Measurements from ENCODE around the gene RBM24. TPM values are rescaled to one million over a fixed set of nuclear protein-coding genes. Genes with fewer than 3 reads are reported as not detected.
A peak's percentile ranks its signal among the peaks of the same experiment; 100 is the strongest.

Gene RBM24
- total and polyA plus RNA-seq, 4 donors = 0.21 to 0.42 (median 0.28) TPM

DNA sequence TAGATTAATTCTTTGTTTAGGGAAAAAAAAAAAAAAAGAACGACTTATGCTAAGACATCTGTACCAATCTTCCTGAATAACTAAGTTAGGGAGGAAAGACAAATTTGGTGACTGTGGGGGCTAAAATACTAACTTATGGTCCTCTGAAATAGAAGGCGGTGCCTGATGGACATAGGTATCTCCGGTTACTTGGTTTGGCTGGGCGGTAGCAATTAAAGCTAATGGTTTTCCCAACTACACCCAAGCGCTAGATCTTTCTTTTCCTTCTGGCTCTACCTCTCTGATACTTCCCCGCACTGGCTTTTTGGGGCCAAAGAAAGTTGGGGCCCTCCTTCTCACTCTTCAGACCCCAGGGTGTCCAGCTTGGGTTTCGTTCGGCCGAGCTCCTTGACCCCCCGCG lies 1.0 kb upstream of the RBM24 start:
- Histone ChIP-seq H3K27me3 (ENCODE audit: control insufficient read depth in 4 of 4, insufficient read depth in 4 of 4, low read length in 3 of 4) (no peaks in the 10 kb centered on the region), H3K36me3 (ENCODE audit: control insufficient read depth in 4 of 4, insufficient read depth in 3 of 4, low read depth in 1 of 4, low read length in 3 of 4) (no peaks in the 10 kb centered on the region), H3K4me3 (ENCODE audit: low read depth in 1 of 3, low read length in 3 of 3) (no peak overlapping the region), H3K9ac (ENCODE audit: low read depth in 1 of 2, low read length in 2 of 2) (no peak overlapping the region), H3K4me1 (ENCODE audit: control insufficient read depth in 4 of 4, insufficient read depth in 4 of 4, low read length in 3 of 4) (peaks cover 0 to 8% (median 3%) of the 10 kb centered on the region in 4 donors), H3K9me3 (ENCODE audit: control insufficient read depth in 4 of 4, low read length in 3 of 4) (no peaks in the 10 kb centered on the region), H3K27ac (ENCODE audit: low read depth in 1 of 2, low read length in 2 of 2) (no peak overlapping the region)
- DNase-seq (ENCODE audit: low spot score) = no peak
- TF ChIP-seq JUND (IDR thresholded peaks at IDR 0.05) = no peak
- TF ChIP-seq YY1 (IDR thresholded peaks at IDR 0.05) = no peak
- TF ChIP-seq, protein P1, sequence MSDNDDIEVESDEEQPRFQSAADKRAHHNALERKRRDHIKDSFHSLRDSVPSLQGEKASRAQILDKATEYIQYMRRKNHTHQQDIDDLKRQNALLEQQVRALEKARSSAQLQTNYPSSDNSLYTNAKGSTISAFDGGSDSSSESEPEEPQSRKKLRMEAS (IDR thresholded peaks at IDR 0.05) = no peak
- WGBS = 69% methylated on average over 11 of the region's 11 CpGs

- H3K27ac ChIP-seq (ENCODE audit: low read depth in 1 of 2, low read length in 2 of 2) = no peak overlapping the region
- peaks cover 0 to 8% (median 3%) of the 10 kb centered on the region in 4 donors for H3K4me1 ChIP-seq (ENCODE audit: control insufficient read depth in 4 of 4, insufficient read depth in 4 of 4, low read length in 3 of 4)
- H3K27me3 ChIP-seq (ENCODE audit: control insufficient read depth in 4 of 4, insufficient read depth in 4 of 4, low read length in 3 of 4) = no peaks in the 10 kb centered on the region
- 17% methylated on average over 55 of the region's 55 CpGs for WGBS
- peak overlapping the region in 2 of 3 donors; percentile 60 to 80 for H3K4me3 ChIP-seq (ENCODE audit: low read depth in 1 of 3, low read length in 3 of 3)
- peak; percentile 38 for DNase-seq (ENCODE audit: low spot score)
- TF ChIP-seq SP1 (IDR thresholded peaks at IDR 0.05) = no peak
- TF ChIP-seq RAD21 (IDR thresholded peaks at IDR 0.05) = peak in 1 of 2 donors; percentile 20
- TF ChIP-seq RXRA (IDR thresholded peaks at IDR 0.05) = no peak
- TF ChIP-seq, protein P1 (IDR thresholded peaks at IDR 0.05) = no peak
- no peaks in the 10 kb centered on the region for H3K9me3 ChIP-seq (ENCODE audit: control insufficient read depth in 4 of 4, low read length in 3 of 4)
- no peaks in the 10 kb centered on the region for H3K36me3 ChIP-seq (ENCODE audit: control insufficient read depth in 4 of 4, insufficient read depth in 3 of 4, low read depth in 1 of 4, low read length in 3 of 4)
- H3K9ac ChIP-seq (ENCODE audit: low read depth in 1 of 2, low read length in 2 of 2) = peak overlapping the region in 1 of 2 donors; percentile 53
Measured at GRCh38 chr6:17280552-17281090, 540 bp upstream of the RBM24 start.

DNA sequence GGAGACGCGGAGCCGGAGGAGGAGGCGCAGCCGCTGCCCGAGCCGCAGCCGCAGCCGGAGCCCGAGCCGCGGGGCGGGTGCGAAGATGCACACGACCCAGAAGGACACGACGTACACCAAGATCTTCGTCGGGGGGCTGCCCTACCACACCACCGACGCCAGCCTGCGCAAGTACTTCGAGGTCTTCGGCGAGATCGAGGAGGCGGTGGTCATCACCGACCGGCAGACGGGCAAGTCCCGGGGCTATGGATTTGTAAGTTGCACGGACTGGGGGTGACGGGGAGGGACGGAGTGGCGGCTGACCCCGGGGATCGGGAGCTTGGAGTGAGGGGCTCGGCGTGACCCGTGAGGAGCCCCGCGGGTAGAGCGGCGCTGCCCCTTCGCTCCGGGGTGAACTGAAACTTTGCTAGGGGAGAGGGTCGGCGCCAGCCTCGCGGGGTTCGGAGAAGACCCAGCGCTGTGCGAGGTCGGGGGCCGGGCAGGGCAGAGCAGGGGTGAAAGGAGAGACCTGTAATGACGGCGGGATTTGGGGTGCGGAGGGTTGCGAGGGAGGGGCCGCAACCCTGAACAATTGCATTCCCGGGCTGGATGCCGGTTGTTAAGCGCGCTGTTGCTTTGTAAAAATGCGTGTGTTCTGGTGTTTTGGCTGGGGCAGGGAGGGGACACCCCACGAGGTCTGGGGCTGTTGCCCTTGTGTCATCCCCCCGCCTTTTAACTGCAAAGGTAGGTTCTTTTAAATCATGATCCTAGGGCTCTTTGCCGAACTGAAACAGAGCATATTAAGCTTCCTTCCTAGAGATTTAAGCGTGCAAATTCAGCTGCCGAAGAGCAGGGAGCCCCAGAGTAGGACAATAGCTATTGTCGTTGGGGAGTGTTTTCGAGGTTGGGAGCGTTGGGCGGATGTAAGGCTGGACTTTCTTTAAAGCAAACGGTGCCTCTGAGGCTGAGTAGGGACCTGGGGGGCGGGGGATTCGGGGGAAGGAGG lies 628 bp downstream of the RBM24 start:
- no peak overlapping the region for H3K27ac ChIP-seq (ENCODE audit: low read depth in 1 of 2, low read length in 2 of 2)
- no peaks in the 10 kb centered on the region for H3K9me3 ChIP-seq (ENCODE audit: control insufficient read depth in 4 of 4, low read length in 3 of 4)
- peak overlapping the region; percentile 10 to 71 for H3K9ac ChIP-seq (ENCODE audit: low read depth in 1 of 2, low read length in 2 of 2)
- H3K27me3 ChIP-seq (ENCODE audit: control insufficient read depth in 4 of 4, insufficient read depth in 4 of 4, low read length in 3 of 4) = no peaks in the 10 kb centered on the region
- WGBS = 6% methylated on average over 77 of the region's 77 CpGs
- peaks cover 0 to 8% (median 2%) of the 10 kb centered on the region in 4 donors for H3K4me1 ChIP-seq (ENCODE audit: control insufficient read depth in 4 of 4, insufficient read depth in 4 of 4, low read length in 3 of 4)
- no peak for DNase-seq (ENCODE audit: low spot score)
- peak overlapping the region; percentile 61 to 80 (median 79) for H3K4me3 ChIP-seq (ENCODE audit: low read depth in 1 of 3, low read length in 3 of 3)
- H3K36me3 ChIP-seq (ENCODE audit: control insufficient read depth in 4 of 4, insufficient read depth in 3 of 4, low read depth in 1 of 4, low read length in 3 of 4) = no peaks in the 10 kb centered on the region
- no peak for TF ChIP-seq RAD21 (IDR thresholded peaks at IDR 0.05)
- TF ChIP-seq HNF4G (IDR thresholded peaks at IDR 0.05) = no peak
- no peak for TF ChIP-seq CTCF (IDR thresholded peaks at IDR 0.05; ENCODE audit: low read depth, low read length, missing input control)
- TF ChIP-seq FOXA1 (IDR thresholded peaks at IDR 0.05) = no peak
- TF ChIP-seq, protein P2, sequence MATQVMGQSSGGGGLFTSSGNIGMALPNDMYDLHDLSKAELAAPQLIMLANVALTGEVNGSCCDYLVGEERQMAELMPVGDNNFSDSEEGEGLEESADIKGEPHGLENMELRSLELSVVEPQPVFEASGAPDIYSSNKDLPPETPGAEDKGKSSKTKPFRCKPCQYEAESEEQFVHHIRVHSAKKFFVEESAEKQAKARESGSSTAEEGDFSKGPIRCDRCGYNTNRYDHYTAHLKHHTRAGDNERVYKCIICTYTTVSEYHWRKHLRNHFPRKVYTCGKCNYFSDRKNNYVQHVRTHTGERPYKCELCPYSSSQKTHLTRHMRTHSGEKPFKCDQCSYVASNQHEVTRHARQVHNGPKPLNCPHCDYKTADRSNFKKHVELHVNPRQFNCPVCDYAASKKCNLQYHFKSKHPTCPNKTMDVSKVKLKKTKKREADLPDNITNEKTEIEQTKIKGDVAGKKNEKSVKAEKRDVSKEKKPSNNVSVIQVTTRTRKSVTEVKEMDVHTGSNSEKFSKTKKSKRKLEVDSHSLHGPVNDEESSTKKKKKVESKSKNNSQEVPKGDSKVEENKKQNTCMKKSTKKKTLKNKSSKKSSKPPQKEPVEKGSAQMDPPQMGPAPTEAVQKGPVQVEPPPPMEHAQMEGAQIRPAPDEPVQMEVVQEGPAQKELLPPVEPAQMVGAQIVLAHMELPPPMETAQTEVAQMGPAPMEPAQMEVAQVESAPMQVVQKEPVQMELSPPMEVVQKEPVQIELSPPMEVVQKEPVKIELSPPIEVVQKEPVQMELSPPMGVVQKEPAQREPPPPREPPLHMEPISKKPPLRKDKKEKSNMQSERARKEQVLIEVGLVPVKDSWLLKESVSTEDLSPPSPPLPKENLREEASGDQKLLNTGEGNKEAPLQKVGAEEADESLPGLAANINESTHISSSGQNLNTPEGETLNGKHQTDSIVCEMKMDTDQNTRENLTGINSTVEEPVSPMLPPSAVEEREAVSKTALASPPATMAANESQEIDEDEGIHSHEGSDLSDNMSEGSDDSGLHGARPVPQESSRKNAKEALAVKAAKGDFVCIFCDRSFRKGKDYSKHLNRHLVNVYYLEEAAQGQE (IDR thresholded peaks at IDR 0.05) = no peak
- TF ChIP-seq SP1 (IDR thresholded peaks at IDR 0.05) = no peak
- TF ChIP-seq RXRA (IDR thresholded peaks at IDR 0.05) = no peak
- TF ChIP-seq GABPA (IDR thresholded peaks at IDR 0.05 in 1 of 2, conservative IDR thresholded peaks at IDR 0.05 in 1 of 2) = no peak
- no peak for TF ChIP-seq ZBTB33 (IDR thresholded peaks at IDR 0.05)
- no peak for TF ChIP-seq TAF1 (conservative IDR thresholded peaks at IDR 0.05)
- no peak for TF ChIP-seq HNF4A (conservative IDR thresholded peaks at IDR 0.05)
- TF ChIP-seq JUND (IDR thresholded peaks at IDR 0.05) = no peak
- TF ChIP-seq FOXA2 (IDR thresholded peaks at IDR 0.05) = no peak
- no peak for TF ChIP-seq EGR1 (IDR thresholded peaks at IDR 0.05; ENCODE audit: low read depth in 2 of 2)
- TF ChIP-seq, protein P3, sequence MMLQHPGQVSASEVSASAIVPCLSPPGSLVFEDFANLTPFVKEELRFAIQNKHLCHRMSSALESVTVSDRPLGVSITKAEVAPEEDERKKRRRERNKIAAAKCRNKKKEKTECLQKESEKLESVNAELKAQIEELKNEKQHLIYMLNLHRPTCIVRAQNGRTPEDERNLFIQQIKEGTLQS (IDR thresholded peaks at IDR 0.05) = no peak
- no peak for TF ChIP-seq NR2F2 (IDR thresholded peaks at IDR 0.05)
